Stimulated activated naive CD8-positive, alpha-beta T cell treated with anti-CD3 and anti-CD28 coated beads, Interleukin-15, Interleukin-2, amounts not matched to agents 100 U/mL and 50 U/mL, for 24 hours (primary cell): ENCODE results near the gene SDSL.

Experiments used
- ATAC-seq: fragments of 150-1000 bp; cut with Tn5 transposase; one replicate; pipeline ENCODE4 v1.10.0; 2021
- DNase-seq: peaks from one replicate; pipeline ENCODE4 v3.0.0; 2021

Gene SDSL

GRCh38 chr12:113469224-113469948 is 47.2 kb downstream of the SDSL start:
- no peak for ATAC-seq
- DNase-seq = peak; percentile 12

GRCh38 chr12:113469949-113470743 is 48.0 kb downstream of the SDSL start:
- no peak for DNase-seq
- ATAC-seq = no peak

GRCh38 chr12:113470871-113471618 is 48.9 kb downstream of the SDSL start:
- no peak for ATAC-seq
- no peak for DNase-seq

- ATAC-seq (no peak), DNase-seq (no peak)
Observed at GRCh38 chr12:113471619-113472171, 49.5 kb downstream of the SDSL start, which contains the start of gene LHX5. LHX5 (minus strand) TSS chr12:113471871; CDS start chr12:113471498, 373 bp downstream.

- no peak for ATAC-seq
- DNase-seq = no peak
Observed at GRCh38 chr12:113472191-113473121, 50.3 kb downstream of the SDSL start.

- ATAC-seq = no peak
Observed at GRCh38 chr12:113473400-113473799, 51.2 kb downstream of the SDSL start.

GRCh38 chr12:113473942-113474341 is 51.8 kb downstream of the SDSL start:
- ATAC-seq (no peak), DNase-seq (no peak)

More at GRCh38 chr12:113473400-113473799, 51.2 kb downstream of the SDSL start:
- DNase-seq = no peak

GRCh38 chr12:113474635-113475436 is 52.7 kb downstream of the SDSL start:
- DNase-seq (no peak), ATAC-seq (no peak)

GRCh38 chr12:113475451-113476175 is 53.4 kb downstream of the SDSL start:
- no peak for ATAC-seq
- DNase-seq = no peak

GRCh38 chr12:113476176-113476986 is 54.2 kb downstream of the SDSL start:
- DNase-seq (no peak), ATAC-seq (no peak)

GRCh38 chr12:113477171-113477841 is 55.1 kb downstream of the SDSL start:
- no peak for ATAC-seq
- DNase-seq = no peak

- no peak for ATAC-seq
- DNase-seq = no peak
Observed at GRCh38 chr12:113477842-113478215, 55.6 kb downstream of the SDSL start.

GRCh38 chr12:113478351-113479011 is 56.3 kb downstream of the SDSL start:
- ATAC-seq = no peak
- no peak for DNase-seq

- DNase-seq (no peak), ATAC-seq (no peak)
Observed at GRCh38 chr12:113479216-113479589, 57.0 kb downstream of the SDSL start.

- ATAC-seq = no peak
- peak; percentile 55 for DNase-seq
Observed at GRCh38 chr12:113479590-113480335, 57.6 kb downstream of the SDSL start.

- ATAC-seq (no peak), DNase-seq (no peak)
Observed at GRCh38 chr12:113480336-113480971, 58.3 kb downstream of the SDSL start.

- ATAC-seq (no peak), DNase-seq (no peak)
Observed at GRCh38 chr12:113482334-113482733, 60.2 kb downstream of the SDSL start.
